Thoracic aorta (tissue), 2 donors: ENCODE results near the gene RPL35. TPM values are rescaled to one million over a fixed set of nuclear protein-coding genes. Genes with fewer than 3 reads are reported as not detected.
A peak's percentile ranks its signal among the peaks of the same experiment; 100 is the strongest.

ENCODE experiments used
- ATAC-seq: fragments of 150-250 bp; one replicate; pipeline ENCODE4 v1.8.0; 2017; ENCODE audit warnings: low read depth; ENCODE audit not compliant: insufficient number of reproducible peaks, low FRiP score
- DNase-seq: peaks from one replicate; pipeline ENCODE4 v3.0.0-alpha.2; 2020; ENCODE audit warnings: low spot score
- H3K27ac ChIP-seq, 2 donors: fragments of 200-600 bp; sonication (generic); 1 replicate in 1 of 2; 2 replicates in 1 of 2; pipeline ENCODE4 v1.5.1; 2016; ENCODE audit warnings: mild to moderate bottlenecking in 2 of 2, moderate library complexity in 2 of 2
- H3K27me3 ChIP-seq: fragments of 200-600 bp; sonication (generic); replicated peaks from 2 replicates; pipeline ENCODE4 v1.6.0; 2016; ENCODE audit warnings: mild to moderate bottlenecking; ENCODE audit not compliant: insufficient read depth
- H3K36me3 ChIP-seq: fragments of 200-600 bp; sonication (generic); one replicate; pipeline ENCODE4 v1.5.1; 2016
- H3K4me1 ChIP-seq, 2 donors: fragments of 200-600 bp; sonication (generic); 1 replicate in 1 of 2; 2 replicates in 1 of 2; pipeline versions ENCODE4 v1.5.1 to v1.6.0; 2016; ENCODE audit warnings: low read depth in 2 of 2, mild to moderate bottlenecking in 1 of 2; ENCODE audit not compliant: control insufficient read depth in 1 of 2
- H3K4me3 ChIP-seq: fragments of 200-600 bp; sonication (generic); 2 replicates; pipeline ENCODE4 v1.5.1; 2016; ENCODE audit warnings: mild to moderate bottlenecking
- H3K9me3 ChIP-seq: fragments of 200-600 bp; sonication (generic); 2 replicates; pipeline ENCODE4 v1.5.1; 2016
- CTCF ChIP-seq: fragments of 200-600 bp; sonication (generic); IDR thresholded peaks from one replicate; pipeline ENCODE4 v1.5.1; 2019; ENCODE audit warnings: antibody characterized with exemption
- total RNA-seq, 2 donors: library from RNA; depleted of rRNA; stranded (reverse); fragments of >200 nt; gene quantifications; one replicate each; pipeline versions ENCODE4 v1.1.0 to v1.2.3, GENCODE V29; 2016

RPL35 gene
- total RNA-seq, 2 donors from 2014 or later = 1,079 to 1,187 TPM

- H3K4me3 ChIP-seq = peak overlapping the region; percentile 77
- DNase-seq (no peak), ATAC-seq (no peak)
- no peaks in the 10 kb centered on the region for H3K27me3 ChIP-seq
- H3K36me3 ChIP-seq = peaks cover 35% of the 10 kb centered on the region
- peaks cover 14 to 20% of the 10 kb centered on the region in 2 donors for H3K4me1 ChIP-seq
- H3K27ac ChIP-seq = peak overlapping the region; percentile 90 to 91
- H3K9me3 ChIP-seq = no peaks in the 10 kb centered on the region
- no peak for TF ChIP-seq CTCF
Observed at GRCh38 chr9:124860582-124861341, 995 bp downstream of the RPL35 start.

- Histone ChIP-seq H3K4me3 (peak overlapping the region; percentile 77), H3K27me3 (no peaks in the 10 kb centered on the region), H3K27ac (no peak overlapping the region), H3K36me3 (peaks cover 35% of the 10 kb centered on the region), H3K4me1 (peaks cover 14 to 20% of the 10 kb centered on the region in 2 donors), H3K9me3 (no peaks in the 10 kb centered on the region)
- DNase-seq (no peak), ATAC-seq (no peak)
- TF ChIP-seq CTCF = no peak
Observed at GRCh38 chr9:124859803-124860581, 1.8 kb downstream of the RPL35 start.

- H3K27ac ChIP-seq = no peak overlapping the region
- H3K27me3 ChIP-seq = no peaks in the 10 kb centered on the region
- ATAC-seq (no peak), DNase-seq (no peak)
- no peak overlapping the region for H3K4me3 ChIP-seq
- H3K36me3 ChIP-seq = peaks cover 35% of the 10 kb centered on the region
- peaks cover 14 to 22% of the 10 kb centered on the region in 2 donors for H3K4me1 ChIP-seq
- no peaks in the 10 kb centered on the region for H3K9me3 ChIP-seq
- TF ChIP-seq CTCF = no peak
Observed at GRCh38 chr9:124858330-124859046, 3.3 kb downstream of the RPL35 start.

- peaks cover 35% of the 10 kb centered on the region for H3K36me3 ChIP-seq
- ATAC-seq = no peak
Observed at GRCh38 chr9:124857533-124858162, 4.1 kb downstream of the RPL35 start.

More at GRCh38 chr9:124857533-124858162, 4.1 kb downstream of the RPL35 start:
- DNase-seq = no peak
- H3K27ac ChIP-seq = no peak overlapping the region
- H3K4me3 ChIP-seq = no peak overlapping the region
- peaks cover 15 to 27% of the 10 kb centered on the region in 2 donors for H3K4me1 ChIP-seq
- H3K9me3 ChIP-seq = no peaks in the 10 kb centered on the region
- no peaks in the 10 kb centered on the region for H3K27me3 ChIP-seq
- TF ChIP-seq CTCF = no peak
